ENCODE results near the gene PCDHGB5.
"Not testable (repeated sequence)": the region's sequence is repeated elsewhere in the genome, so short reads cannot be mapped to it uniquely, and the experiment has no call there.

PCDHGB5 gene

GRCh38 chr5:141413540-141414069 lies 15.9 kb downstream of the PCDHGB5 start:
- H3K4me3 ChIP-seq (ENCODE audit: control insufficient read depth, low read depth, low read length) = peak overlapping the region; percentile 25
- DNase-seq (ENCODE audit: low read depth) = no peak
- no peak for TF ChIP-seq CTCF (IDR thresholded peaks at IDR 0.05; ENCODE audit: control insufficient read depth, insufficient read depth, low read depth, low read length, missing control alignments)

DNA sequence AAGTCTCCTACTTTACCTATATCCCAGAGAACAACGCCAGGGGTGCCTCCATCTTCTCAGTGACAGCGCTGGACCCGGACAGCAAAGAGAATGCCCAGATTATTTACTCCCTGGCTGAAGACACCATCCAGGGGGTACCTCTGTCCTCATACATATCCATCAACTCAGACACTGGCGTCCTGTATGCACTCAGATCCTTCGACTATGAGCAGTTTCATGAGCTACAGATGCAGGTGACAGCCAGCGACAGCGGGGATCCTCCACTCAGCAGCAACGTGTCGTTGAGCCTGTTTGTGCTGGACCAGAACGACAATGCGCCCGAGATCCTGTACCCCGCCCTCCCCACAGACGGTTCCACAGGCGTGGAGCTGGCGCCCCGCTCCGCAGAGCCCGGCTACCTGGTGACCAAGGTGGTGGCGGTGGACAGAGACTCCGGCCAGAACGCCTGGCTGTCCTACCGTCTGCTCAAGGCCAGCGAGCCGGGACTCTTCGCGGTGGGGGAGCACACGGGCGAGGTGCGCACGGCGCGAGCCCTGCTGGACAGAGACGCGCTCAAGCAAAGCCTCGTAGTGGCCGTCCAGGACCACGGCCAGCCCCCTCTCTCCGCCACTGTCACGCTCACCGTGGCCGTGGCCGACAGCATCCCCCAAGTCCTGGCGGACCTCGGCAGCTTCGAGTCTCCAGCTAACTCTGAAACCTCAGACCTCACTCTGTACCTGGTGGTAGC lies 17.0 kb downstream of the PCDHGB5 start:
- H3K4me3 ChIP-seq (ENCODE audit: control insufficient read depth, low read depth, low read length); DNase-seq (ENCODE audit: low read depth): not testable (repeated sequence)

DNA sequence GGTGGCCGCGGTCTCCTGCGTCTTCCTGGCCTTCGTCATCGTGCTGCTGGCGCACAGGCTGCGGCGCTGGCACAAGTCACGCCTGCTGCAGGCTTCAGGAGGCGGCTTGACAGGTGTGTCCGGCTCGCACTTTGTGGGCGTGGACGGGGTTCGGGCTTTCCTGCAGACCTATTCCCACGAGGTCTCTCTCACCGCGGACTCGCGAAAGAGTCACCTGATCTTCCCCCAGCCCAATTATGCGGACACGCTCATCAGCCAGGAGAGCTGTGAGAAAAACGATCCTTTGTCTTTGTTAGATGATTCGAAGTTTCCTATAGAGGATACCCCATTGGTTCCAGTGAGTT lies 17.5 kb downstream of the PCDHGB5 start:
- not testable (repeated sequence) for H3K4me3 ChIP-seq (ENCODE audit: control insufficient read depth, low read depth, low read length); DNase-seq (ENCODE audit: low read depth)

DNA sequence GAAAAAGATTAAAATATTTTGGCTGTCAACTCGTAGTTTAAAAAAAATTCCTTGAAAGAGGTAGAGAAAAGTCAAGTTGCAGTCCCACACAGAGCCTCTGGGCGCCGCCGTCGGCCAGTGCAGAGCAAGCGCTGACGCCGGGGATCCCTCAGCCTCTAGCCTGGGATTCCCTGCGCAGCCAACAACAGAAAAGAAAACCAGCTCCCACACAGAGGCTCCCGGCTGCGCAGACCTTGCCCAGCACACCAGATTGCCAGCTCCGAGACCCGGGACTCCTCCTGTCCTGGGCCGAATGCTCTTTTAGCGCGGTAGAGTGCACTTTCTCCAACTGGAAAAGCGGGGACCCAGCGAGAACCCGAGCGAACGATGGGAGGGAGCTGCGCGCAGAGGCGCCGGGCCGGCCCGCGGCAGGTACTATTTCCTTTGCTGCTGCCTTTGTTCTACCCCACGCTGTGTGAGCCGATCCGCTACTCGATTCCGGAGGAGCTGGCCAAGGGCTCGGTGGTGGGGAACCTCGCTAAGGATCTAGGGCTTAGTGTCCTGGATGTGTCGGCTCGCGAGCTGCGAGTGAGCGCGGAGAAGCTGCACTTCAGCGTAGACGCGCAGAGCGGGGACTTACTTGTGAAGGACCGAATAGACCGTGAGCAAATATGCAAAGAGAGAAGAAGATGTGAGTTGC lies 19.9 kb downstream of the PCDHGB5 start, which contains the start of gene PCDHGB7:
PCDHGB7 (plus strand) TSS at position 184 of the 679 bp plus-strand sequence; CDS start at position 367, 183 bp downstream.
- TF ChIP-seq CTCF (IDR thresholded peaks at IDR 0.05; ENCODE audit: control insufficient read depth, insufficient read depth, low read depth, low read length, missing control alignments) = peak; percentile 76
- H3K4me3 ChIP-seq (ENCODE audit: control insufficient read depth, low read depth, low read length) = peak within 1 kb of the TSS; percentile 46
- DNase-seq (ENCODE audit: low read depth) = not testable (repeated sequence)

DNA sequence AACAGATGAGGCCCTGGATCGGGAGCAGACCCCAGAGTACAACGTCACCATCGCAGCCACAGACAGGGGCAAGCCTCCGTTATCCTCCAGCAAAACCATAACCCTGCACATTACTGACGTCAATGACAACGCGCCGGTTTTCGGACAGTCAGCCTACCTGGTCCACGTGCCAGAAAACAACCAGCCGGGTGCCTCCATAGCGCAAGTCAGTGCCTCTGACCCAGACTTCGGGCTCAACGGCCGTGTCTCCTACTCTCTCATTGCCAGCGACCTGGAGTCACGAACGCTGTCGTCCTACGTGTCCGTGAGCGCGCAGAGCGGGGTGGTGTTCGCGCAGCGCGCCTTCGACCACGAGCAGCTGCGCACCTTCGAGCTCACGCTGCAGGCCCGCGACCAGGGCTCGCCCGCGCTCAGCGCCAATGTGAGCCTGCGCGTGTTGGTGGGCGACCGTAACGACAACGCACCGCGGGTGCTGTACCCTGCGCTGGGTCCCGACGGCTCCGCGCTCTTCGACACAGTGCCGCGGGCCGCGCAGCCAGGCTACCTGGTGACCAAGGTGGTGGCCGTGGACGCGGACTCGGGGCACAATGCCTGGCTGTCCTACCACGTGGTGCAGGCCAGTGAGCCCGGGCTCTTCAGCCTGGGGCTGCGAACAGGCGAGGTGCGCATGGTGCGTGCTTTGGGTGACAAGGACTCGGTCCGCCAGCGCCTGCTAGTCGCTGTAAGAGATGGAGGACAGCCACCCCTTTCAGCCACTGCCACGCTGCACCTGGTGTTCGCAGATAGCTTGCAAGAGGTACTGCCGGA lies 21.5 kb downstream of the PCDHGB5 start:
- DNase-seq (ENCODE audit: low read depth) = no peak
- no peak overlapping the region for H3K4me3 ChIP-seq (ENCODE audit: control insufficient read depth, low read depth, low read length)
- no peak for TF ChIP-seq CTCF (IDR thresholded peaks at IDR 0.05; ENCODE audit: control insufficient read depth, insufficient read depth, low read depth, low read length, missing control alignments)

DNA sequence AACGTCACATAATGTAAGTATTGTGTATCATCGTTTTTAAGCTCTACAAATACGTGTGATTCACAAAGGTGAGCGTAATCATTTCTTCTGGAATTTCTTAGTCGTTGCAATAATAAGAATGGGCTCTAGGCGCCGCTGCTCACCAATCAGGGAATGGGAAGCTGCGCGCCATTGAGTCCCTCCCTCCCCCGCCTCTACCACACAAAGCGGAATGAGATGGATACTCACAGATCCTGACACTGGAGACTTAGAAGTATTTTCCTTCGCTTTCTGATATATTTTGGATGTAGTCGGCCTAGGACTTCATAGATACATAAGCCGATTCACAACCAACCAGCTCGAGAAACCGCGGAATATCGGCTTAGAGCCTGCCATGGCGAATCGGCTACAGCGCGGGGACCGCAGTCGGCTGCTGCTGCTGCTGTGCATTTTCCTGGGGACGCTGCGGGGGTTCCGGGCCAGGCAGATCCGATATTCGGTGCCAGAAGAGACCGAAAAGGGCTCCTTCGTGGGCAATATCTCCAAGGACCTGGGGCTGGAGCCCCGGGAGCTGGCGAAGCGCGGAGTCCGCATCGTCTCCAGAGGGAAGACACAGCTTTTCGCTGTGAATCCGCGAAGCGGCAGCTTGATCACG lies 23.2 kb downstream of the PCDHGB5 start, which contains the start of gene PCDHGA11:
PCDHGA11 (plus strand) TSS at position 197 of the 634 bp plus-strand sequence; CDS start at position 374, 177 bp downstream.
- TF ChIP-seq CTCF (IDR thresholded peaks at IDR 0.05; ENCODE audit: control insufficient read depth, insufficient read depth, low read depth, low read length, missing control alignments) = peak; percentile 52
- no peak for DNase-seq (ENCODE audit: low read depth)
- H3K4me3 ChIP-seq (ENCODE audit: control insufficient read depth, low read depth, low read length) = peak within 1 kb of the TSS; percentile 20

GRCh38 chr5:141421489-141421855 lies 23.7 kb downstream of the PCDHGB5 start:
- no peak for TF ChIP-seq CTCF (IDR thresholded peaks at IDR 0.05; ENCODE audit: control insufficient read depth, insufficient read depth, low read depth, low read length, missing control alignments)
- DNase-seq (ENCODE audit: low read depth) = no peak
- H3K4me3 ChIP-seq (ENCODE audit: control insufficient read depth, low read depth, low read length) = peak overlapping the region; percentile 20; the same call in 1 of the 2 replicates

All from AG09309 (cell line).